ENCODE data around the gene FAU. TPM values are rescaled to one million over a fixed set of nuclear protein-coding genes. Genes with fewer than 3 reads are reported as not detected.

FAU gene
- total RNA-seq, 1 experiment from 2014 or later: 662 TPM

DNA sequence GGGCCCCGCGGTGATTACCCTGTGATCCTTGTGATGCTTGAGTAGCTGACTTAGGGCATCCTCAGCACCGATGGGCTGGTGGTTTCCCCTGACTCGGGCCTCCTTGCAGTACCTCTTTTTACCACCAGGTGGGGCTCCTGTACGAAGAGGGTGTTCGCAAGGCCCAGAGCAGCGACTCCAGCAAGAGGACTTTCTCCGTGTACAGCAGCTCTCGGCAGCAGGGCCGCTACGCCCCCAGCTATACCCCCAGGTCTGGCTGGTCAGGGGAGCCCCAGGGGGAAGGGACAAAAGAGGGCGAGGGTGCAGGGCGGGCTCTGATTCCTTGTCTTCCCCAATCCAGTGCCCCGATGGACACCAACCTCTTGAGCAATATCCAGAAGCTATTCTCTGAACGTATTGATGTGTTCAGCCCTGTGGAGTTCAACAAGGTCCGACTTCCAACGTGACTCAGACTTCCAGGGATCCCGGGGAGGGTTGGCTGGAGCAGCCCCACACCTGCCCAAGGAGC lies 11.5 kb downstream of the FAU start:
- Histone ChIP-seq H3K27me3 (ENCODE audit: low read length) (no peaks in the 10 kb centered on the region), H3K9me3 (ENCODE audit: low read length) (no peaks in the 10 kb centered on the region), H3K4me3 (ENCODE audit: low read length) (no peak overlapping the region), H3K9ac (ENCODE audit: low read length) (peak overlapping the region; percentile 51), H4K20me1 (ENCODE audit: insufficient read depth, low read depth, low read length) (no peaks in the 10 kb centered on the region), H3K27ac (ENCODE audit: low read length) (no peak overlapping the region; the same call in 1 of the 2 replicates), H3K4me2 (ENCODE audit: low read depth, low read length, poor library complexity, severe bottlenecking) (peak overlapping the region; percentile 25), H3K79me2 (ENCODE audit: low read length) (peaks cover 32% of the 10 kb centered on the region), H2AFZ (ENCODE audit: low read length) (no peak overlapping the region), H3K9me2 (replicated peaks; ENCODE audit: insufficient read depth, low read length) (no peaks in the 10 kb centered on the region), H3K4me1 (ENCODE audit: low read length) (peaks cover 40% of the 10 kb centered on the region), H3K36me3 (ENCODE audit: insufficient read depth, low read length) (0 out of 2 replicates have a peak, but pooled peaks cover 1% of the 10 kb centered on the region)
- DNase-seq: peak; percentile 96

DNA sequence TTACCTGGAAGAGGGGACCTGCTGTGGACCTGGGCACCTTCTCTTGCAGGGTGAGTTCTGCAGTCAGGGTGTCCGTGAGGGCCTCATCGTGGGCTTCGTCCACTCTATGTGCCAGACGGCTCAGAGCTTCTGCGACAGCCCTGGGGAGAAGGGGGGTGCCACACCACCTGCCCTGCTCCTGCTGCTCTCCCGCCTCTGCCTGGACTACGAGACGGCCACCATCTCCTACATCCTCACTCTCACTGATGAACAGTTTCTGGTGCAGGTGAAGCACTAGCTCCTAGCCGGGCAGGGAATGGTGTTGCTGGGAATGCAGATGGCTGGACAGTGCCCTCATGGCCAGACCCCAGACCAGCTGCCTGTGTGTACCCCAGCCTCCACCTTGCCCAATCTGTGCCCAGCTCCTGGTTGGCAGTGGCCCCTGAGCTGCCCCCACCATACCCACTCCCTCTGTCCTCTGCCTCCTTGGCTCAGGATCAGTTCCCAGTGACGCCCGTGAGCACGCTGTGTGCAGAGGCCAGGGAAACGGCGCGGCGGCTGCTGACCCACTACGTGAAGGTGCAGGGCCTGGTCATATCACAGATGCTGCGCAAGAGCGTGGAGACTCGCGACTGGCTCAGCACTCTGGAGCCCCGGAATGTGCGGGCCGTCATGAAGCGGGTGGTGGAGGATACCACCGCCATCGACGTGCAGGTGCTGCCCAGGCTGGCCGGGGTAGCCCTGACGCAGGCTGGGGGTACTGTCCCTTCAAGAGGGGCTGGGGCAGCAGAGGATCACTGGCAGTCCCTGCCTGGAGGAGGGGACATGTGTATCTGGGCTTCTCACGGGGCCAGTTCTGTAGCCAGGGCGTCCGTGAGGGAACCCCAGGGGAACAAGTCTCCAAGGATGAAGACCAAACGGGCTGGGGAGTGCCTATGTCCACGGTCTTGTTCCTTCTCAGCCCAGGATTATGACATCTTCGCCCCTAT lies 12.4 kb downstream of the FAU start:
- Histone ChIP-seq H3K36me3 (ENCODE audit: insufficient read depth, low read length) (no peaks in the 10 kb centered on the region), H3K9ac (ENCODE audit: low read length) (no peak overlapping the region), H3K4me2 (ENCODE audit: low read depth, low read length, poor library complexity, severe bottlenecking) (no peak overlapping the region), H3K27ac (ENCODE audit: low read length) (no peak overlapping the region), H3K4me1 (ENCODE audit: low read length) (peaks cover 31% of the 10 kb centered on the region), H2AFZ (ENCODE audit: low read length) (no peak overlapping the region), H3K79me2 (ENCODE audit: low read length) (peaks cover 26% of the 10 kb centered on the region), H3K9me2 (replicated peaks; ENCODE audit: insufficient read depth, low read length) (no peaks in the 10 kb centered on the region), H3K9me3 (ENCODE audit: low read length) (no peaks in the 10 kb centered on the region), H3K4me3 (ENCODE audit: low read length) (no peak overlapping the region), H4K20me1 (ENCODE audit: insufficient read depth, low read depth, low read length) (no peaks in the 10 kb centered on the region), H3K27me3 (ENCODE audit: low read length) (no peaks in the 10 kb centered on the region)
- DNase-seq: no peak

DNA sequence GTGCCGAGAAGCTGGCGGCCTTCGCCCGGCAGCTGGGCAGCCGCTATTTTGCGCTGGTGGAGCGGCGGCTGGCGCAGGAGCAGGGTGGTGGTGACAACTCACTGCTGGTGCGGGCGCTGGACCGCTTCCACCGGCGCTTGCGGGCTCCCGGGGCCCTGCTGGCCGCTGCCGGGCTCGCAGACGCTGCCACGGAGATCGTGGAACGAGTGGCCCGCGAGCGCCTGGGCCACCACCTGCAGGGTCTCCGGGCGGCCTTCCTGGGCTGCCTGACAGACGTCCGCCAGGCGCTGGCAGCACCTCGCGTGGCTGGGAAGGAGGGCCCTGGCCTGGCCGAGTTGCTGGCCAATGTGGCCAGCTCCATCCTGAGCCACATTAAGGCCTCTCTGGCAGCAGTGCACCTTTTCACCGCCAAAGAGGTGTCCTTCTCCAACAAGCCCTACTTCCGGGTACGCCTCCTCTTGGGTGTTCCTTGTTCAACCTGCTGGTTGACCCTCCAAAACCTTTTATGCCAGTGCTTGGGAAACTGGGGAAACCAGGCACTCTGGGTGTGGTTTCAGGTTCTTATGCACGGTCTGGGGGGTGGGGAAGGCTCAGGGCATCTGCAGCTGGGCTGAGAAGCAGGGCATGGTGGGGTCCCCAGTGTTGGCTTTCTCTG lies 13.3 kb downstream of the FAU start:
- H3K4me1 ChIP-seq (ENCODE audit: low read length): peaks cover 22% of the 10 kb centered on the region
- no peak overlapping the region for H3K4me2 ChIP-seq (ENCODE audit: low read depth, low read length, poor library complexity, severe bottlenecking)
- H4K20me1 ChIP-seq (ENCODE audit: insufficient read depth, low read depth, low read length): no peaks in the 10 kb centered on the region
- no peak overlapping the region for H2AFZ ChIP-seq (ENCODE audit: low read length)
- DNase-seq: no peak
- no peaks in the 10 kb centered on the region for H3K36me3 ChIP-seq (ENCODE audit: insufficient read depth, low read length)
- no peak overlapping the region for H3K9ac ChIP-seq (ENCODE audit: low read length)
- peaks cover 21% of the 10 kb centered on the region for H3K79me2 ChIP-seq (ENCODE audit: low read length)
- no peaks in the 10 kb centered on the region for H3K27me3 ChIP-seq (ENCODE audit: low read length)
- no peaks in the 10 kb centered on the region for H3K9me3 ChIP-seq (ENCODE audit: low read length)
- no peak overlapping the region for H3K4me3 ChIP-seq (ENCODE audit: low read length)
- no peak overlapping the region for H3K27ac ChIP-seq (ENCODE audit: low read length)
- H3K9me2 ChIP-seq (replicated peaks; ENCODE audit: insufficient read depth, low read length): no peaks in the 10 kb centered on the region

DNA sequence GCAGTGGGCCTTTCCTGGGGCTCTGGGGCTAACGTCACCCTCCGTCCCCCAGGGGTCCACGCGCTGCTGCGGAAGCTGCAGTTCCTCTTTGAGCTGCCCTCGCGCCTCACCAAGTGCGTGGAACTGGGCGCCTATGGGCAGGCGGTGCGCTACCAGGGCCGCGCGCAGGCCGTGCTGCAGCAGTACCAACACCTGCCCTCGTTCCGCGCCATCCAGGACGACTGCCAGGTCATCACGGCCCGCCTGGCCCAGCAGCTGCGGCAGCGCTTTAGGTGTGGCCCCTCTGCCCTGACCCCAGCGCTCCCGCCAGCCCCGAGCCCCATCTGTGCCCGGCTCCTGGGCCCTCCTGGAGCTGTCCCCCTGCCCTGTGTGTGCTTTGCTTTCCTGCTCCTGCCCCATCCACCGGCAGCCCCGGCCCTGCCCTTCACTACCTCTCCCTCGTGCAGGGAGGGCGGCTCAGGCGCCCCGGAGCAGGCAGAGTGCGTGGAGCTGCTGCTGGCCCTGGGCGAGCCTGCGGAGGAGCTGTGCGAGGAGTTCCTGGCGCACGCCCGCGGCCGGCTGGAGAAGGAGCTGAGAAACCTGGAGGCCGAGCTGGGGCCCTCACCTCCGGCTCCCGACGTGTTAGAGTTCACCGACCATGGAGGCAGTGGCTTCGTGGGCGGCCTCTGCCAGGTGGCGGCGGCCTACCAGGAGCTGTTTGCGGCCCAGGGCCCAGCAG lies 14.0 kb downstream of the FAU start:
- no peak overlapping the region for H3K9ac ChIP-seq (ENCODE audit: low read length)
- no peaks in the 10 kb centered on the region for H3K27me3 ChIP-seq (ENCODE audit: low read length)
- no peaks in the 10 kb centered on the region for H4K20me1 ChIP-seq (ENCODE audit: insufficient read depth, low read depth, low read length)
- no peak overlapping the region for H3K27ac ChIP-seq (ENCODE audit: low read length)
- H3K9me2 ChIP-seq (replicated peaks; ENCODE audit: insufficient read depth, low read length): no peaks in the 10 kb centered on the region
- H3K36me3 ChIP-seq (ENCODE audit: insufficient read depth, low read length): no peaks in the 10 kb centered on the region
- no peak overlapping the region for H2AFZ ChIP-seq (ENCODE audit: low read length)
- peaks cover 17% of the 10 kb centered on the region for H3K79me2 ChIP-seq (ENCODE audit: low read length)
- no peak overlapping the region for H3K4me3 ChIP-seq (ENCODE audit: low read length)
- no peaks in the 10 kb centered on the region for H3K9me3 ChIP-seq (ENCODE audit: low read length)
- no peak overlapping the region for H3K4me2 ChIP-seq (ENCODE audit: low read depth, low read length, poor library complexity, severe bottlenecking)
- H3K4me1 ChIP-seq (ENCODE audit: low read length): peaks cover 15% of the 10 kb centered on the region
- DNase-seq: no peak

DNA sequence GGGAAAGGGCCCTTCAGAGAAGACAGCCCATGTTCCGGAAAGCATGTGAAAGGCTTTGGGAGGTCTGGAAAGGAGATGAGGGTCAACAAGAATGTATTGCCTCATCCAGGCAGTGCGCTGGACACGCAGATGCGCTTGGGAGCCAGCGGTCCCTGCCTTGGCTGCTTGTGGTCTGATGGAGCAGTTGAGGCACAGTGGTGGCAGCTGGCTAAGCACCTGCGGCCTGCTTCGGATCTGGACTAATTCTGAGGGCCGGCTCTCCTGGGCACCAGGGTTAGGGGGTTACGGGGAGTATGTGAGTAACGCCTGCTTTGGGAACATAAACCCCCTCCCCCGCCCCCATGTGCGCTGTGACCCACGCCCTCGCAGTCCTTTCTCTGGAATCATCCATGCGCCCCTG lies 14.9 kb downstream of the FAU start:
- Histone ChIP-seq H3K36me3 (ENCODE audit: insufficient read depth, low read length) (no peaks in the 10 kb centered on the region), H3K4me1 (ENCODE audit: low read length) (peaks cover 12% of the 10 kb centered on the region), H3K9ac (ENCODE audit: low read length) (no peak overlapping the region), H2AFZ (ENCODE audit: low read length) (no peak overlapping the region), H3K4me2 (ENCODE audit: low read depth, low read length, poor library complexity, severe bottlenecking) (no peak overlapping the region), H3K27me3 (ENCODE audit: low read length) (no peaks in the 10 kb centered on the region), H3K9me3 (ENCODE audit: low read length) (no peaks in the 10 kb centered on the region), H3K79me2 (ENCODE audit: low read length) (peaks cover 19% of the 10 kb centered on the region), H3K9me2 (replicated peaks; ENCODE audit: insufficient read depth, low read length) (no peaks in the 10 kb centered on the region), H4K20me1 (ENCODE audit: insufficient read depth, low read depth, low read length) (no peaks in the 10 kb centered on the region), H3K27ac (ENCODE audit: low read length) (no peak overlapping the region), H3K4me3 (ENCODE audit: low read length) (no peak overlapping the region)
- no peak for DNase-seq

DNA sequence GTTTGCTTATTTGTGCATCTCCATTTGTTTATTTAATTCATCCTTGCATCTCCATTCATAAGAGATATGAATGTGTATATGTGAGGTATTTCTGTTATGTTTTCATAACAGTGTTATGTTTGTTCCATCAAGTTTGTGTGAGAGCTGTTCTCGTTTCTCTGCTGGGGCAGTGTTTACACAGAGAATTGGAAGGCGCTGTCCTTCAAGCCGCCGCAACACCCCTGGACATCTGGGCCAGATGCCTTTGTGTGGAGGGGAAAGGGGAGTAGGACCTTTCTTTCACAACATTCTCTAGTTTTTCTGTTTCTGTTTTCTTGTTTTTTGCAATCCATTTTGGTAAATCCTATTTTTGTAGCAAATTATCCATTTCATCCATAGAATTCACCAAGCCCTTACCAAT lies 17.3 kb downstream of the FAU start:
- peaks cover 28% of the 10 kb centered on the region for H3K79me2 ChIP-seq (ENCODE audit: low read length)
- no peak overlapping the region for H3K4me2 ChIP-seq (ENCODE audit: low read depth, low read length, poor library complexity, severe bottlenecking)
- no peak overlapping the region for H2AFZ ChIP-seq (ENCODE audit: low read length)
- H3K9ac ChIP-seq (ENCODE audit: low read length): no peak overlapping the region
- no peaks in the 10 kb centered on the region for H3K9me2 ChIP-seq (replicated peaks; ENCODE audit: insufficient read depth, low read length)
- no peaks in the 10 kb centered on the region for H4K20me1 ChIP-seq (ENCODE audit: insufficient read depth, low read depth, low read length)
- DNase-seq: no peak
- H3K4me3 ChIP-seq (ENCODE audit: low read length): no peak overlapping the region
- H3K4me1 ChIP-seq (ENCODE audit: low read length): no peaks in the 10 kb centered on the region
- H3K36me3 ChIP-seq (ENCODE audit: insufficient read depth, low read length): no peaks in the 10 kb centered on the region
- H3K27ac ChIP-seq (ENCODE audit: low read length): no peak overlapping the region
- H3K27me3 ChIP-seq (ENCODE audit: low read length): no peaks in the 10 kb centered on the region
- H3K9me3 ChIP-seq (ENCODE audit: low read length): no peaks in the 10 kb centered on the region

DNA sequence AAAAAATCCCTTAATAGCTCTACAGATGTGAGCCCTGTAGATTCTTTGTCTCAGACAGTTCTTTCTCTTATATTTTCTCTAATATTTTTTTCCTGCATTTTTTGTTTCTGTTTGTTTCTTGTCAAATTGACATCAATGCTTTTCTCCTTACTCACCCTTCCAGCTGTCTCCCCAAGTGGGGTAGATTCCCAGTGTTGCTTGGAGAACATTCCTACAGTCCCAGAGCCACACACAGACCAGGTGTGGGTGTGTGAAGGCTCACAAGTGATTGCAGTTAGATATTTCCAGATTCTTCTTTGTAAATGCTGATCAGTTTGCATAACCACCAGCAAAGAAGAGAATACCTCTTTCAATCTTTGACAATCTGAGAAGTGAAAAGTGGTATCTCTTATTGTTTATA lies 18.5 kb downstream of the FAU start:
- Histone ChIP-seq H3K4me1 (ENCODE audit: low read length) (no peaks in the 10 kb centered on the region), H3K36me3 (ENCODE audit: insufficient read depth, low read length) (peaks cover 2% of the 10 kb centered on the region; the same call in 1 of the 2 replicates), H3K4me2 (ENCODE audit: low read depth, low read length, poor library complexity, severe bottlenecking) (no peak overlapping the region), H3K27ac (ENCODE audit: low read length) (no peak overlapping the region), H3K4me3 (ENCODE audit: low read length) (no peak overlapping the region), H4K20me1 (ENCODE audit: insufficient read depth, low read depth, low read length) (no peaks in the 10 kb centered on the region), H3K9me3 (ENCODE audit: low read length) (no peaks in the 10 kb centered on the region), H3K27me3 (ENCODE audit: low read length) (no peaks in the 10 kb centered on the region), H3K79me2 (ENCODE audit: low read length) (peaks cover 37% of the 10 kb centered on the region), H3K9ac (ENCODE audit: low read length) (no peak overlapping the region), H2AFZ (ENCODE audit: low read length) (no peak overlapping the region), H3K9me2 (replicated peaks; ENCODE audit: insufficient read depth, low read length) (no peaks in the 10 kb centered on the region)
- DNase-seq: no peak

Measured in Karpas-422 (cell line).